ENCODE data around the gene CFAP100.
A peak's percentile ranks its signal among the peaks of the same experiment; 100 is the strongest.

Gene CFAP100

DNA sequence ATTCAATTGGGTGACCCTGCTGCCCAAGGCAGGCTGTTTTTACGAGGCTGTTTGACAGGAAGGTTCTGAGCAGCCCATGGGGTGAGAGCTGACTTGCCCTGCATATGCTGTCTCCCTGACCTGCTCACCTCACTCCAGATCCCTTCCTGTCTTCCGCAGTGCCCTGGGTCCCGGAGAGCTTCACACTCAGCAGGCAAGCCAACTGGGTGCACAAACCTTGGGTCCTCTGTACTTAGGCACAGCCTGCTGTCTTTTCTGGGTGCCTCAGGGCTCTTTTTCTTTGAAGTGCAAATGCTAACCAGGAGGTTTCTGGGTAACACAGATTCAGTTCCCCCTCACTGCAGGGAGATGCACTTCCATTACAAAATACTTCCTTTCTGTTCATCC is 48.1 kb downstream of the CFAP100 start:
- TF ChIP-seq, protein P1, sequence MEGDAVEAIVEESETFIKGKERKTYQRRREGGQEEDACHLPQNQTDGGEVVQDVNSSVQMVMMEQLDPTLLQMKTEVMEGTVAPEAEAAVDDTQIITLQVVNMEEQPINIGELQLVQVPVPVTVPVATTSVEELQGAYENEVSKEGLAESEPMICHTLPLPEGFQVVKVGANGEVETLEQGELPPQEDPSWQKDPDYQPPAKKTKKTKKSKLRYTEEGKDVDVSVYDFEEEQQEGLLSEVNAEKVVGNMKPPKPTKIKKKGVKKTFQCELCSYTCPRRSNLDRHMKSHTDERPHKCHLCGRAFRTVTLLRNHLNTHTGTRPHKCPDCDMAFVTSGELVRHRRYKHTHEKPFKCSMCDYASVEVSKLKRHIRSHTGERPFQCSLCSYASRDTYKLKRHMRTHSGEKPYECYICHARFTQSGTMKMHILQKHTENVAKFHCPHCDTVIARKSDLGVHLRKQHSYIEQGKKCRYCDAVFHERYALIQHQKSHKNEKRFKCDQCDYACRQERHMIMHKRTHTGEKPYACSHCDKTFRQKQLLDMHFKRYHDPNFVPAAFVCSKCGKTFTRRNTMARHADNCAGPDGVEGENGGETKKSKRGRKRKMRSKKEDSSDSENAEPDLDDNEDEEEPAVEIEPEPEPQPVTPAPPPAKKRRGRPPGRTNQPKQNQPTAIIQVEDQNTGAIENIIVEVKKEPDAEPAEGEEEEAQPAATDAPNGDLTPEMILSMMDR (conservative IDR thresholded peaks at IDR 0.05; ENCODE audit: low read length), result no peak
- H3K4me3 ChIP-seq (ENCODE audit: low read length), result no peak overlapping the region
- DNase-seq (ENCODE audit: low read depth), result no peak

DNA sequence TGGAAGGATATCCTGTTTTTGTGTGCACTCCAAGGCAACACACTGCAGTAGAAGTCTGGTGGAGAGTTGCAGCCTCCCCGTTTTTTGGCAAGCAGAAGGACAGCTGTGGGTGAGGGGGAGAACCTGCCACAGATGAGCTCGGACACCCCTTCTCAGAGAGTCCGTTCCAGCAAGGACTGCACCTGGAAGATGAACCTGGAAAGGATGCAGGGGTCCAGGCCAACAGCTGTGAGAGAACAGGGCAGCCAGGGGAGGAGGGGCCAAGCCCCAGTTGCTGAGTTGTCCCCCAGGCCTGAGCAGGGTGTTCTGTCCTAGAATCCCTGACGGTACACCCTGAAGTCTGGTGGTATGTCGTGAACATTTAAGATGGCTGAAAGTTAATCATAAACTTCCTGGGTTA is 50.8 kb downstream of the CFAP100 start:
- H3K4me3 ChIP-seq (ENCODE audit: low read length), result no peak overlapping the region
- TF ChIP-seq, protein P1 (conservative IDR thresholded peaks at IDR 0.05; ENCODE audit: low read length), result no peak
- DNase-seq (ENCODE audit: low read depth), result no peak

DNA sequence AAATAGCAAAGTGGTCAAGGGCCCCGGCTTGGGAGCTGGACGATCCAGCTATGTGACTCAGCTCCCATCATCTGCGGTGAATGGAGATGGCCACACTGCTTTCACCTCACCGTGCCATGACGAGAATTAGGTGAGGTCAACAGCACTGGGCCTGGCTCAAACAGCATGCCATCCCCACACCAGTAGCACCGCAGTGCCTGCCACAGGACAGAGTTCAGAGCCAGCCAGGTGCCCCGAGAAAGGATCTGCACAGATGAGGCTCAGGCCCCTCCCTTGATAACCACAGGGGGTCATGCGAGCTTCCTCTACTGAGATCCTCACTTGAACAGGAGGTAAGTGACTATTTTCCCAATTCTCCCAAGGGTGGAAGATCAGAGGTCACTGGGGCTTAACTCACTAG is 51.6 kb downstream of the CFAP100 start:
- no peak overlapping the region for H3K4me3 ChIP-seq (ENCODE audit: low read length)
- TF ChIP-seq, protein P1 (conservative IDR thresholded peaks at IDR 0.05; ENCODE audit: low read length), result no peak
- no peak for DNase-seq (ENCODE audit: low read depth)

DNA sequence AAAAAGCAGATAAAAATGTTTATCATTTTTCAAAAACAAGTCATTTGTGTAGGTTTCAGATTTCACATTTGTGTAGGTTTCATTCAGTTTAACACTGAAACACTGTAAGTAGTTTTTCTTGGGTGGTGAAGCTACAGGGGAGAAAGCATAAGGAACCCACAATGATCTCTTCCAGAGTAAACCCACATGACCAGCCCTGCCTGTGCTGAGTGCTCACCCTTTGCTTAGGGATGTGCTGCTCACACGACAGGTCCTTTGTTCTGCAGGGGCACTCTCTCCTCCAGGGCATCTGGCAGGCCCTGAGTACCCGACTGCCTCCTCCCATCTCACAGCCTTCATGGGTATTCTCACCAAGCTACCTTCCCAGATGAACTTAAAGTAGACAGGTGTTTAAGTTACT is 52.1 kb downstream of the CFAP100 start:
- no peak for DNase-seq (ENCODE audit: low read depth)
- TF ChIP-seq, protein P1 (conservative IDR thresholded peaks at IDR 0.05; ENCODE audit: low read length), result no peak
- no peak overlapping the region for H3K4me3 ChIP-seq (ENCODE audit: low read length)

DNA sequence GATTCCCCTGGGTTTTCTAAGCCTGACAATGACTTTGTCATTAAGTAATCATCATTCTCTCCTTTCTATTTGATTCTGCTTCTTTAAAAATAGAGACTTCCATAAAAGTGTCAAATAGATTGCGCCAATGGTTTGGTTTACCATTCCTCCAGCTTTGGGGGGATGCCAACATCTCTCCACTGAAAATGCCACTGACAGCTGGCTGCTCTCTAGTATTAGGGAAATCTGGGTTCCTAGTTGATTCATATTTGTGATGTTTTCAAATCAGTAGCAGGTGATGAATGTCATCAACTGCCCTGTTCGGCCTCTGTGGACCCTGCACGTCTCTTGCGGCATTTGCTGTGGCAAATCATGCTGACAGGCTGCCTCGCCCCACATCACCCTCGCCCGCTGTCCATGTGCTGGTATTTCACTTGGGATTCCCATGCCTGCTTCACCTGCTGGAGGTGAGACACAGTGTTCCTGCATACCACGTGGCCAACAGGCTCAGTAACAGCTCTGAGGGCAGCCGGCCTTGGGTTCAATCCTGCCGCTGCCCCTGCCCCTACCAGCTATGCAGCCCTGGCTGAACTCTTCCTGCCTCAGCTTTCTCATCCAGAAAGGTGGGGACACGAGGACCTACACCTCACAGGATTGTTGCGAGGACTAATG is 52.9 kb downstream of the CFAP100 start:
- DNase-seq (ENCODE audit: low read depth), result peak; percentile 31
- H3K4me3 ChIP-seq (ENCODE audit: low read length), result no peak overlapping the region
- TF ChIP-seq, protein P1 (conservative IDR thresholded peaks at IDR 0.05; ENCODE audit: low read length), result no peak

DNA sequence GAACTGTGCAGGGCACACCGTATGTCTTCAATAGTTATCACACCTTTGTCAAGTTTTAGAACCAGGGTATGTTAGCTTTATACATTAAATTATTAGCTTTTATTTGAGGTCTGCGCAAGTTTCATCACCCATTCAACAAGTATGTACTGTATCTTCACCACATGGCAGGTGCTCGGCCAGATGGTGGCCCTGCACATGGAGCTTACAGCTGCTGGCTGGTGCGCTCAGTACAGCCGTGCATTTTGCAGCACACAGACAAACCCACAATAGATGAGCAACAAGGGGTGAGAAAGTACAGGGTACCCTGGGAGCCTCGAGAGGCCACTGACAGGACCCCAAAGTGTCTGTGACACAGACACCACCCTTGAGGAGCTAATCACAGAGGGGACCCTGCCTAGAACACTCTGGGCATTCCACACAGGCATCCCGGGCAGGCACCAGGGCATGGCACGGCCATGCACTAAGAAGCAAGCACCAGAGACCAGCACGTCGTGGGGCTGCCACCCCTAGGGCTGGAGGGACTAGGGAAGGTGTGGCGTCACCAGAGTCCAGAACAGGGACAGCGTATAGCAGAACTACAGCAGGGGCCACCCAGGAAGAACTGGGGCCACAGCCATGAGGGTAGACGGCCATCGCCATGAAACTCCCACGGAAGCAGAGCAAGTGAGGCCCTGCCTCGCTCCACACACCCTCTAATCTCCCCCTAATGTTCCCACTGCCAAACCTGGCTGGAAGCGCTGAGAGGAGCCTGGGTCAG is 53.6 kb downstream of the CFAP100 start:
- H3K4me3 ChIP-seq (ENCODE audit: low read length), result no peak overlapping the region
- DNase-seq (ENCODE audit: low read depth), result no peak

More for the DNA sequence above, 53.6 kb downstream of the CFAP100 start:
- TF ChIP-seq, protein P1 (conservative IDR thresholded peaks at IDR 0.05; ENCODE audit: low read length), result no peak
